Measurements from ENCODE around the gene TMEM117. TPM values are rescaled to one million over a fixed set of nuclear protein-coding genes. Genes with fewer than 3 reads are reported as not detected.

TMEM117 gene
- polyA plus RNA-seq, 1 donor (not counting 4 experiments of a cell fraction or from before 2014, with no cell fraction given), result 8.5 TPM

DNA sequence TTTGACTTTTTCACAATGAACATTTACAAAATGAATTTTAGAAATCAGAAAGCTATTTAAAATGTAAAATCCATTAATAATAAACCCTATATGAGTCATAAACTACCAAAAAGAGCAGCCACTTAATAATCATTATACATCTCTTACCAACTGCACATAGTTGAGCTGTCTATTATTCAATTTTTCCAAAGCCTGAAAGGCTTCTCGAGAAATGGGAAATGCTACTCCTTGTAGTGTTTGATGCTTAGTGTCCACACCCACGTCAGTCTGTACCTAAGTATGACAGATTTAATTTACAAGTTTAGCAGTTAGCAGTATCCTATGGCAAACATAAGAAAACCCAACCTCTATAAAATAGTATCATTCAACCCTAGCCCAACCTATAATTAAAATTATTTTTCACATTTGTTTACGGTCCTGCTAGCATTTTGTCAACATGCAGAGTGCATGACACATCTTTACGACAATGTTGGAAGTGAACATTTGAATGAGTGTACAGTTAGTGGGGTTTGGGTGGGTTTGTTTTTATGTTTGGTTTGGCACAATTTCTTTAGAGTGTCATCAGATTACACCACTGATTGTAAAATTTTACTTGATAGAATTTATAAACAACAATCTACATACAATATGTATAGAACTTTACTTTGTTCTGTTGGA is 38.2 kb upstream of the TMEM117 start:
- peaks cover 2% of the 10 kb centered on the region for H3K79me2 ChIP-seq (ENCODE audit: control insufficient read depth, insufficient read depth, low read length)
- DNase-seq (ENCODE audit: low read depth, low spot score) (no peak), FAIRE-seq (no peak)
- H3K9ac ChIP-seq (ENCODE audit: control insufficient read depth, extremely low read depth, insufficient read depth, low read length), result no peak overlapping the region
- H4K20me1 ChIP-seq (ENCODE audit: control insufficient read depth, extremely low read depth, insufficient read depth, low read length), result peaks cover 2% of the 10 kb centered on the region
- peaks cover 3 to 11% of the 10 kb centered on the region in 2 experiments for H3K36me3 ChIP-seq (ENCODE audit: control insufficient read depth in 2 of 2, extremely low read depth in 1 of 2, insufficient read depth in 2 of 2, low read length in 2 of 2)
- H3K4me2 ChIP-seq (ENCODE audit: control insufficient read depth, extremely low read depth, insufficient read depth, low read depth, low read length), result no peak overlapping the region
- H3K4me1 ChIP-seq (ENCODE audit: control insufficient read depth, extremely low read depth, insufficient read depth, low read length), result no peaks in the 10 kb centered on the region
- H2AFZ ChIP-seq (ENCODE audit: control insufficient read depth, low read length), result no peak overlapping the region
- H3K9me1 ChIP-seq (ENCODE audit: control insufficient read depth, extremely low read depth, insufficient read depth, low read length), result no peaks in the 10 kb centered on the region
- H3K27me3 ChIP-seq (ENCODE audit: control insufficient read depth, extremely low read depth, insufficient read depth, low read length), result no peaks in the 10 kb centered on the region
- TF ChIP-seq CTCF (optimal IDR thresholded peaks at IDR 0.05 in 1 of 3, IDR thresholded peaks at IDR 0.05 in 1 of 3, conservative IDR thresholded peaks at IDR 0.05 in 1 of 3; ENCODE audit: extremely low read depth in 1 of 3, insufficient read depth in 2 of 3, low read length in 3 of 3) (no peak), EZH2 (IDR thresholded peaks at IDR 0.05; ENCODE audit: low read length) (no peak)
- no peak overlapping the region for H3K4me3 ChIP-seq (ENCODE audit: control insufficient read depth in 2 of 3, extremely low read depth in 1 of 3, insufficient read depth in 2 of 3, low read depth in 1 of 3, low read length in 3 of 3)
- dilution Hi-C loops (cut with MboI; ENCODE audit: extremely low pct_ligation_motif_present, low sequenced_read_pairs), result no loop called here
- H3K9me3 ChIP-seq (ENCODE audit: control insufficient read depth, low read depth, low read length), result no peaks in the 10 kb centered on the region
- H3K27ac ChIP-seq (ENCODE audit: control insufficient read depth, insufficient read depth, low read length), result no peak overlapping the region

DNA sequence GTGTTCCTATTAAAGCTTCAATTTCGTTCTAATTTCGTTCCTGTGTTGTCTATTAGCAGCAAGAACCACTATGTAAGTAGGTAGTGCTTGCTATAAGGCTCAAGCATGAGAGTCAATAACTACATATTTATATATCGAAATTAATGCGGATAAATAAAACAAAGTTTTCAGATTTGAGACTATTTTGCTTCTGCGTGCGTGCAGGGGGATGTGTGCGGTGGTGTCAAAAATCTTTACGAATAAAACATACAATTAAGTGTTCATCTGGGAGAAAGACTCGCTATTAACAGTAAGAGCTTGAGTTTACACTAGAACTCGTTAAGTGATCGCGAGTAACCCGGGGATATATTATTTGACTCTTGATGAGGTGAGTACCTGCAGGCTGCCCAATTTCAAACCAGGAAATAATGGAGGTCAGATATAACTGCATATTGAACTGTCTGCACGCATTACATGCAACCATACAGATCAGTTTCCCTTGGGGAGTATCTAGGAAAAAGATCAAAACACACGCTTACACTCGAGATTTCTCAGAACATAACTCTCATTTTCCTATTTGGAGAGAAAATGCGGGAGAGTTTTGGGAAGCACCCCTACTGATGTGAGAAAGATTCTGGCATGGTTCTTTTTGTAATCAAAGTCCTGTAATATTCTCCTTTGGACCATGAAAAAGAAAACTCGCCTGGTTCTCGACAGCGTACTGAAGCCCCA is 30.6 kb upstream of the TMEM117 start:
- no peak for DNase-seq (ENCODE audit: low read depth, low spot score)
- FAIRE-seq, result peak; percentile 70
- Histone ChIP-seq H3K27me3 (ENCODE audit: control insufficient read depth, extremely low read depth, insufficient read depth, low read length) (no peaks in the 10 kb centered on the region), H3K9me1 (ENCODE audit: control insufficient read depth, extremely low read depth, insufficient read depth, low read length) (no peaks in the 10 kb centered on the region), H3K9ac (ENCODE audit: control insufficient read depth, extremely low read depth, insufficient read depth, low read length) (peak overlapping the region; percentile 96), H3K4me3 (ENCODE audit: control insufficient read depth in 2 of 3, extremely low read depth in 1 of 3, insufficient read depth in 2 of 3, low read depth in 1 of 3, low read length in 3 of 3) (peak overlapping the region; percentile 99 to 100 (median 99)), H3K79me2 (ENCODE audit: control insufficient read depth, insufficient read depth, low read length) (peaks cover 33% of the 10 kb centered on the region), H3K9me3 (ENCODE audit: control insufficient read depth, low read depth, low read length) (no peaks in the 10 kb centered on the region), H3K4me1 (ENCODE audit: control insufficient read depth, extremely low read depth, insufficient read depth, low read length) (peaks cover 18% of the 10 kb centered on the region), H3K36me3 (ENCODE audit: control insufficient read depth in 2 of 2, extremely low read depth in 1 of 2, insufficient read depth in 2 of 2, low read length in 2 of 2) (peaks cover 5 to 6% of the 10 kb centered on the region in 2 experiments), H2AFZ (ENCODE audit: control insufficient read depth, low read length) (peak overlapping the region; percentile 89), H3K4me2 (ENCODE audit: control insufficient read depth, extremely low read depth, insufficient read depth, low read depth, low read length) (peak overlapping the region; percentile 92), H3K27ac (ENCODE audit: control insufficient read depth, insufficient read depth, low read length) (peak overlapping the region; percentile 93), H4K20me1 (ENCODE audit: control insufficient read depth, extremely low read depth, insufficient read depth, low read length) (peaks cover 5% of the 10 kb centered on the region)
- dilution Hi-C loops (cut with MboI; ENCODE audit: extremely low pct_ligation_motif_present, low sequenced_read_pairs), result no loop called here
- TF ChIP-seq EZH2 (IDR thresholded peaks at IDR 0.05; ENCODE audit: low read length), result no peak
- TF ChIP-seq CTCF (optimal IDR thresholded peaks at IDR 0.05 in 1 of 3, IDR thresholded peaks at IDR 0.05 in 1 of 3, conservative IDR thresholded peaks at IDR 0.05 in 1 of 3; ENCODE audit: extremely low read depth in 1 of 3, insufficient read depth in 2 of 3, low read length in 3 of 3), result no peak

Data from keratinocyte (primary cell).